ENCODE data around the gene PARD3B. TPM values are rescaled to one million over a fixed set of nuclear protein-coding genes. Genes with fewer than 3 reads are reported as not detected.

Gene PARD3B
- total RNA-seq, 6 experiments from 2014 or later = 5.3 to 11.2 (median 8.3) TPM

DNA sequence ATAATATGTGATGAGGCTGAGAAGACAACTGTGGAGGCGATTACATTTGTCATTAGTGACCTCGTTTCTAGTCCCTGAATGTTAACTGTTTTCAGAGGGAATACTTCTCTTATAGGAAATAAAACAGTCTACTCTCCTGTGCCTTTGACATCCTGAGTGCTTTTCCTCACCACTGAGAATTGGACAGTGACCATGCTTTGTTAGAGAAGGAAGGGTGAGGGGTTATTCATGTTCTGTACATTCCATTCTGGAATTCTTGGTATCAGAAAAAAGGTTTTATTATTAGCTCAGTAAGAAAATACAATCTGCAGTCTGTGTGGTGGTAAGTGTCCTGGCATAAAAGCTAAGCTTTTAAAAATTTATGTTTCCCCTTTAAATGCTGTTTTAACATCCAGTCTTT lies 58.8 kb downstream of the PARD3B start:
- TF ChIP-seq, protein P1, sequence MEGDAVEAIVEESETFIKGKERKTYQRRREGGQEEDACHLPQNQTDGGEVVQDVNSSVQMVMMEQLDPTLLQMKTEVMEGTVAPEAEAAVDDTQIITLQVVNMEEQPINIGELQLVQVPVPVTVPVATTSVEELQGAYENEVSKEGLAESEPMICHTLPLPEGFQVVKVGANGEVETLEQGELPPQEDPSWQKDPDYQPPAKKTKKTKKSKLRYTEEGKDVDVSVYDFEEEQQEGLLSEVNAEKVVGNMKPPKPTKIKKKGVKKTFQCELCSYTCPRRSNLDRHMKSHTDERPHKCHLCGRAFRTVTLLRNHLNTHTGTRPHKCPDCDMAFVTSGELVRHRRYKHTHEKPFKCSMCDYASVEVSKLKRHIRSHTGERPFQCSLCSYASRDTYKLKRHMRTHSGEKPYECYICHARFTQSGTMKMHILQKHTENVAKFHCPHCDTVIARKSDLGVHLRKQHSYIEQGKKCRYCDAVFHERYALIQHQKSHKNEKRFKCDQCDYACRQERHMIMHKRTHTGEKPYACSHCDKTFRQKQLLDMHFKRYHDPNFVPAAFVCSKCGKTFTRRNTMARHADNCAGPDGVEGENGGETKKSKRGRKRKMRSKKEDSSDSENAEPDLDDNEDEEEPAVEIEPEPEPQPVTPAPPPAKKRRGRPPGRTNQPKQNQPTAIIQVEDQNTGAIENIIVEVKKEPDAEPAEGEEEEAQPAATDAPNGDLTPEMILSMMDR (IDR thresholded peaks at IDR 0.05) = no peak
- no peak for TF ChIP-seq POLR2A (IDR thresholded peaks at IDR 0.05)
- WGBS (ENCODE audit: insufficient coverage, low coverage, low lambda C conversion rate, missing lambda C conversion rate) = 44% methylated on average over 2 of the region's 2 CpGs
- H3K36me3 ChIP-seq = no peaks in the 10 kb centered on the region
- no peak for DNase-seq
- H3K4me1 ChIP-seq = no peaks in the 10 kb centered on the region
- no peak overlapping the region for H3K4me3 ChIP-seq
- H3K27me3 ChIP-seq = no peaks in the 10 kb centered on the region
- intact Hi-C loops (cut with DNase I) = no loop called here
- H3K27ac ChIP-seq = no peak overlapping the region
- ATAC-seq = no peak
- H3K9me3 ChIP-seq = no peaks in the 10 kb centered on the region

DNA sequence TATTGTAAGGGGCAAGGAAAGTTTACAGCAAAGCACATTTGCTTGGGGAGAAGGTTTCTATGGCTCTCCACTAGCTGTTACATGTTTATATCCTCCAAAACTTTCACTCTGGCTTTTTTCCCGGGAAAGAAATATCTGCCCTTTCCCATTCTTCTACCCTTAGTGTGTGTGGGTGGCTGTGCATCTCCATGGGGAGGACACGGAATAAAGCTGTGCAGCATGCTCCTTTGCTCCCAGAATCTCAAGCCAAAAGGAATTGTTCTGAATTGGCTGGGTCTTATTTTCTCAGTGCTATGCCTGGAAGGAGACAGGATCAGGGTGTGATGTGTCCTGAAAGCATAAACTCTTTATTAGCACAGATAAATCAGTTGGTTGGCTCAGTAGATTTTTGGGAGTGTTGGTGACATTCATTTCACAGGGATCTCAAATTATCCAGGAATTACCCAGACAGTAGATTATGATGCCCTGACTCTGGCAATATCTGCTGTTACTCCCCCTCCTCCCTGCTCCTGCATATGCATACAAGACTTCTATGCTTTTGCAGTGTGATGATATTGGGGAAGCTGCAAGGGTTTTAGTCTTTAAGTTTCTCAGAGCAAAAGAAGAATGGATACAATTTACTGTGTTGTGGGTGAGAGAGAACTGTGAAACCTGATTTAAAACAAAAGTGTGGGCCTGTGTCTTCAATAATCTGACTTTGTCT lies 63.1 kb downstream of the PARD3B start:
- intact Hi-C loops (cut with DNase I) = no loop called here
- no peak overlapping the region for H3K4me3 ChIP-seq
- WGBS (ENCODE audit: insufficient coverage, low coverage, low lambda C conversion rate, missing lambda C conversion rate) = 31% methylated on average over 2 of the region's 2 CpGs
- no peaks in the 10 kb centered on the region for H3K36me3 ChIP-seq
- peak in 3 of 4 donors; percentile 3 to 46 (median 19) for ATAC-seq
- H3K4me1 ChIP-seq = peaks cover 0 to 25% (median 10%) of the 10 kb centered on the region in 4 donors
- H3K27ac ChIP-seq = no peak overlapping the region
- TF ChIP-seq POLR2A (IDR thresholded peaks at IDR 0.05) = no peak
- TF ChIP-seq, protein P1 (IDR thresholded peaks at IDR 0.05) = no peak
- no peaks in the 10 kb centered on the region for H3K9me3 ChIP-seq
- H3K27me3 ChIP-seq = no peaks in the 10 kb centered on the region
- DNase-seq = no peak

DNA sequence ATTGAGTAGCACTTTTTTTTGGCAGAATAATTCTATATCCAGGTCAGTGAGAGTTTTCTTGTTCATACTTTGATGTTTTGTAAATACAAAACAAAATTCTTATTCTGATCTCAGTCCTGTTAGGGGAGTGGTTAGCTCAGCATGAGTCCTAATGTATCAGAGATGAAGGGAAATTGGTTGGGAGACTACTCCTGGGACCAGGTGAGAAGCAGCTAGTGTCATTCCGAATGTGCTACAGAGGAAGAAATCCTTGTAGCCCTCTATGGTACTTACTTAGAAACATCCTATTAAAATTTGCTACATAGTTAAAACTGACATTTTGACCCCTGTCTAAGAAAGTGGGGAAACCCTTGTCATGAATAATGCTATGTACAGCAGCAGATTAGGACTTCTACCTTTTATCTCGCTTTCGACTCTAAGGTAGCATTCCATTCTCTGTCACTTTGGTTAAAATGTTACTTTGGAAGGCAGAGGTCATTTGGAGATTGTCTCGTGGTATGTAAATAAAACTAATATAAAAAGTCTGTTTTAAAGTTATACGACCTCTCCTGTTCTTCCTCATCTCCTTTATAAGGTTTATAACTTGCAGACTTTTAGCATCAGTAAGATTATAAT lies 65.8 kb downstream of the PARD3B start:
- TF ChIP-seq, protein P1 (IDR thresholded peaks at IDR 0.05) = no peak
- no peak for TF ChIP-seq POLR2A (IDR thresholded peaks at IDR 0.05)
- ATAC-seq = peak; percentile 87 to 92 (median 90)
- Histone ChIP-seq H3K4me3 (peak overlapping the region in 2 of 3 donors; percentile 4 to 14), H3K4me1 (peaks cover 0 to 38% (median 19%) of the 10 kb centered on the region in 4 donors), H3K27me3 (no peaks in the 10 kb centered on the region), H3K9me3 (no peaks in the 10 kb centered on the region), H3K27ac (peak overlapping the region in 2 of 3 donors; percentile 58 to 60), H3K36me3 (no peaks in the 10 kb centered on the region)
- intact Hi-C loops (cut with DNase I) = no loop called here
- WGBS (ENCODE audit: insufficient coverage, low coverage, low lambda C conversion rate, missing lambda C conversion rate) = 23% methylated on average over 5 of the region's 5 CpGs
- no peak for DNase-seq

- intact Hi-C loops (cut with DNase I) = no loop called here
- Histone ChIP-seq H3K9me3 (no peaks in the 10 kb centered on the region), H3K27me3 (no peaks in the 10 kb centered on the region), H3K27ac (peak overlapping the region in 2 of 3 donors; percentile 58 to 60), H3K36me3 (no peaks in the 10 kb centered on the region), H3K4me1 (peaks cover 0 to 40% (median 19%) of the 10 kb centered on the region in 4 donors), H3K4me3 (peak overlapping the region in 1 of 3 donors; percentile 14)
- ATAC-seq (peak in 3 of 4 donors; percentile 10 to 35 (median 32)), DNase-seq (no peak)
- TF ChIP-seq POLR2A (IDR thresholded peaks at IDR 0.05) = no peak
- TF ChIP-seq, protein P1 (IDR thresholded peaks at IDR 0.05) = no peak
- 47% methylated on average over 2 of the region's 2 CpGs for WGBS (ENCODE audit: insufficient coverage, low coverage, low lambda C conversion rate, missing lambda C conversion rate)
Observed at GRCh38 chr2:204611764-204612163, 66.5 kb downstream of the PARD3B start.
